GM19238 (cell line): ENCODE measurements around the gene CDH4.

Experiments used
- DNase-seq: peaks from one replicate; pipeline ENCODE4 v3.0.0; 2011; ENCODE audit warnings: low spot score; ENCODE audit not compliant: insufficient read length

Gene CDH4

GRCh38 chr20:61251529-61252393 is at the start of gene CDH4:
CDH4 (plus strand) TSS chr20:61252261.
- DNase-seq = no peak

- no peak for DNase-seq
Measured at GRCh38 chr20:61203320-61203719, 48.7 kb upstream of the CDH4 start.

GRCh38 chr20:61204206-61204605 is 47.9 kb upstream of the CDH4 start:
- no peak for DNase-seq

GRCh38 chr20:61205769-61206168 is 46.3 kb upstream of the CDH4 start:
- DNase-seq = no peak

GRCh38 chr20:61210862-61211261 is 41.2 kb upstream of the CDH4 start:
- DNase-seq = no peak

- DNase-seq = no peak
Measured at GRCh38 chr20:61217848-61218247, 34.2 kb upstream of the CDH4 start.

- no peak for DNase-seq
Measured at GRCh38 chr20:61219021-61219431, 33.0 kb upstream of the CDH4 start.

GRCh38 chr20:61220131-61220530 is 31.9 kb upstream of the CDH4 start:
- DNase-seq = no peak

- no peak for DNase-seq
Measured at GRCh38 chr20:61220626-61221325, 31.3 kb upstream of the CDH4 start.

- no peak for DNase-seq
Measured at GRCh38 chr20:61222699-61223098, 29.4 kb upstream of the CDH4 start.

- no peak for DNase-seq
Measured at GRCh38 chr20:61223121-61223520, 28.9 kb upstream of the CDH4 start.

- no peak for DNase-seq
Measured at GRCh38 chr20:61230166-61230565, 21.9 kb upstream of the CDH4 start.

GRCh38 chr20:61233590-61233989 is 18.5 kb upstream of the CDH4 start:
- no peak for DNase-seq

- DNase-seq = no peak
Measured at GRCh38 chr20:61234224-61234890, 17.7 kb upstream of the CDH4 start.

- no peak for DNase-seq
Measured at GRCh38 chr20:61236713-61237112, 15.3 kb upstream of the CDH4 start.

GRCh38 chr20:61238813-61239212 is 13.2 kb upstream of the CDH4 start:
- DNase-seq = no peak

GRCh38 chr20:61240814-61241213 is 11.2 kb upstream of the CDH4 start:
- no peak for DNase-seq

- DNase-seq = no peak
Measured at GRCh38 chr20:61244213-61244612, 7.8 kb upstream of the CDH4 start.

- no peak for DNase-seq
Measured at GRCh38 chr20:61246269-61246668, 5.8 kb upstream of the CDH4 start.

- no peak for DNase-seq
Measured at GRCh38 chr20:61249626-61250025, 2.4 kb upstream of the CDH4 start.

GRCh38 chr20:61252601-61253263 is 671 bp downstream of the CDH4 start:
- DNase-seq = no peak

- no peak for DNase-seq
Measured at GRCh38 chr20:61253264-61253639, 1.2 kb downstream of the CDH4 start.
